ENCODE data around the gene IGBP1.

- no peak for TF ChIP-seq TOX (CRISPR knock-in tag; IDR thresholded peaks at IDR 0.05; ENCODE audit: borderline replicate concordance)
- TF ChIP-seq GLIS3 (CRISPR knock-in tag; IDR thresholded peaks at IDR 0.05), result no peak
- TF ChIP-seq ZC3H10 (CRISPR knock-in tag; IDR thresholded peaks at IDR 0.05), result no peak
- no peak for TF ChIP-seq ZNF8 (CRISPR knock-in tag; IDR thresholded peaks at IDR 0.05)
- no peak for TF ChIP-seq POU6F1 (CRISPR knock-in tag; IDR thresholded peaks at IDR 0.05; ENCODE audit: borderline replicate concordance, low read depth)
Measured at GRCh38 chrX:70089604-70090297, 43.5 kb upstream of the IGBP1 start.

All from SK-N-SH treated with all-trans-retinoic acid at 6 μM for 48 hours (cell line).